Mesothelial cell of epicardium (in vitro differentiated cells): ENCODE data around the gene ASNS. TPM values are rescaled to one million over a fixed set of nuclear protein-coding genes. Genes with fewer than 3 reads are reported as not detected.
A peak's percentile ranks its signal among the peaks of the same experiment; 100 is the strongest.
"Not testable (repeated sequence)": the region's sequence is repeated elsewhere in the genome, so short reads cannot be mapped to it uniquely, and the experiment has no call there.

Source experiments
- DNase-seq, 2 experiments: peaks; one replicate each; pipeline ENCODE4 v3.0.0; 2021; ENCODE audit warnings: low spot score in 2 of 2; ENCODE audit not compliant: unreplicated experiment in 2 of 2
- H3K27ac Mint-ChIP-seq: 2 replicates; pipeline ENCODE4 v1.8.0; 2021; ENCODE audit warnings: mixed read lengths
- H3K27me3 Mint-ChIP-seq: 2 replicates; pipeline ENCODE4 v1.8.0; 2021; ENCODE audit warnings: low read depth, mixed read lengths
- H3K36me3 Mint-ChIP-seq: 2 replicates; pipeline ENCODE4 v1.8.0; 2021; ENCODE audit warnings: mixed read lengths
- H3K4me1 Mint-ChIP-seq: 2 replicates; pipeline ENCODE4 v1.8.0; 2021; ENCODE audit warnings: mixed read lengths
- H3K4me3 Mint-ChIP-seq: 2 replicates; pipeline ENCODE4 v1.8.0; 2021; ENCODE audit warnings: mild to moderate bottlenecking, moderate library complexity, mixed read lengths
- H3K9me3 Mint-ChIP-seq: 2 replicates; pipeline ENCODE4 v1.8.0; 2021; ENCODE audit warnings: mixed read lengths
- total RNA-seq: library from RNA; stranded (reverse); gene quantifications from 3 replicates; pipeline ENCODE4 v1.2.1, GENCODE V29; 2021
- TF ChIP-seq, protein P1 (sequence below): fragments of 200-600 bp; sonication (generic); IDR thresholded peaks from one replicate; pipeline ENCODE4 v1.5.0; 2021; ENCODE audit warnings: antibody characterized with exemption; ENCODE audit not compliant: unreplicated experiment

ASNS gene
- total RNA-seq, 1 donor from 2014 or later, result 26.8 TPM

DNA sequence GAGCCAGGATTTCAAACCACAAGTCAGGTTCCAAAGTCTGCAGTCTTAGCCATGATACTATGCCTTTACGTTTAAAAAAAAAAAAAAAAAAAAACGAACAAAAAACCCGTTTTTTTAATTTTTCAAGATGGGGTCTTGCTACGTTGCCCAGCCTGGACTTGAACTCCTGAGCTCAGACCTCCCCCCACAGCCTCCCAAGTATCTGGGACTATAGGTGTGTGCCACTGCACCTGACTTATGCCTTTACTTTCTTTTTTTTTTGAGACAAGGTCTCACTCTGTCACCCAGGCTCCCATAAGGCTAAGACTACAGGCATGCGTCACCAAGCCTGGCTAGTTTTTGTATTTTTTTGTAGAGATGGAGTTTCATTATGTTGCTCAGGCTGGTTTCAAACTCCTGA lies 14.7 kb downstream of the ASNS start:
- Mint-ChIP-seq H3K27ac (no peak overlapping the region), H3K4me3 (no peak overlapping the region), H3K27me3 (no peaks in the 10 kb centered on the region), H3K4me1 (no peaks in the 10 kb centered on the region), H3K36me3 (peaks cover 25% of the 10 kb centered on the region), H3K9me3 (no peaks in the 10 kb centered on the region)
- no peak for DNase-seq
- TF ChIP-seq, protein P1, sequence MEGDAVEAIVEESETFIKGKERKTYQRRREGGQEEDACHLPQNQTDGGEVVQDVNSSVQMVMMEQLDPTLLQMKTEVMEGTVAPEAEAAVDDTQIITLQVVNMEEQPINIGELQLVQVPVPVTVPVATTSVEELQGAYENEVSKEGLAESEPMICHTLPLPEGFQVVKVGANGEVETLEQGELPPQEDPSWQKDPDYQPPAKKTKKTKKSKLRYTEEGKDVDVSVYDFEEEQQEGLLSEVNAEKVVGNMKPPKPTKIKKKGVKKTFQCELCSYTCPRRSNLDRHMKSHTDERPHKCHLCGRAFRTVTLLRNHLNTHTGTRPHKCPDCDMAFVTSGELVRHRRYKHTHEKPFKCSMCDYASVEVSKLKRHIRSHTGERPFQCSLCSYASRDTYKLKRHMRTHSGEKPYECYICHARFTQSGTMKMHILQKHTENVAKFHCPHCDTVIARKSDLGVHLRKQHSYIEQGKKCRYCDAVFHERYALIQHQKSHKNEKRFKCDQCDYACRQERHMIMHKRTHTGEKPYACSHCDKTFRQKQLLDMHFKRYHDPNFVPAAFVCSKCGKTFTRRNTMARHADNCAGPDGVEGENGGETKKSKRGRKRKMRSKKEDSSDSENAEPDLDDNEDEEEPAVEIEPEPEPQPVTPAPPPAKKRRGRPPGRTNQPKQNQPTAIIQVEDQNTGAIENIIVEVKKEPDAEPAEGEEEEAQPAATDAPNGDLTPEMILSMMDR, result no peak

GRCh38 chr7:97851683-97852082 lies 20.5 kb downstream of the ASNS start:
- H3K27ac Mint-ChIP-seq, result no peak overlapping the region
- TF ChIP-seq, protein P1, result no peak
- H3K9me3 Mint-ChIP-seq, result no peaks in the 10 kb centered on the region
- no peaks in the 10 kb centered on the region for H3K4me1 Mint-ChIP-seq
- H3K36me3 Mint-ChIP-seq, result peaks cover 29% of the 10 kb centered on the region
- no peak for DNase-seq
- no peak overlapping the region for H3K4me3 Mint-ChIP-seq
- peaks cover 6% of the 10 kb centered on the region for H3K27me3 Mint-ChIP-seq

DNA sequence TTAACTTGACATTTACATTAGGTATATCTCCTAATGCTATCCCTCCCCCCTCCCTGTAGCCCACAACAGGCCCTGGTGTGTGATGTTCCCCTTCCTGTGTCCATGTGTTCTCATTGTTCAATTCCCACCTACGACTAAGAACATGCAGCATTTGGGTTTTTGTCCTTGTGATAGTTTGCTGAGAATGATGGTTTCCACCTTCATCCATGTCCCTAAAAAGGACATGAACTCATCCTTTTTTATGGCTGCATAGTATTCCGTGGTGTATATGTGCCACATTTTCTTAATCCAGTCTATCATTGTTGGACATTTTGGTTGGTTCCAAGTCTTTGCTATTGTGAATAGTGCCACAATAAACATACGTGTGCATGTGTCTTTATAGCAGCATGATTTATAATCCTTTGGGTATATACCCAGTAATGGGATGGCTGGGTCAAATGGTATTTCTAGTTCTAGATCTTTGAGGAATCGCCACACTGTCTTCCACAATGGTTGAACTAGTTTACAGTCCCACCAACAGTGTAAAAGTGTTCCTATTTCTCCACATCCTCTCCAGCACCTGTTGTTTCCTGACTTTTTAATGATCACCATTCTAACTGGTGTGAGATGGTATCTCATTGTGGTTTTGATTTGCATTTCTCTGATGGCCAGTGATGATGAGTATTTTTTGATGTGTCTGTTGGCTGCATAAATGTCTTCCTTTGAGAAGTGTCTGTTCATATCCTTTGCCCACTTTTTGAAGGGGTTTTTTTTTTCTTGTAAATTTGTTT lies 21.8 kb downstream of the ASNS start:
- not testable (repeated sequence) for H3K27me3 Mint-ChIP-seq, H3K9me3 Mint-ChIP-seq, DNase-seq, H3K4me1 Mint-ChIP-seq, H3K4me3 Mint-ChIP-seq, H3K27ac Mint-ChIP-seq
- H3K36me3 Mint-ChIP-seq, result peaks cover 23% of the 10 kb centered on the region

DNA sequence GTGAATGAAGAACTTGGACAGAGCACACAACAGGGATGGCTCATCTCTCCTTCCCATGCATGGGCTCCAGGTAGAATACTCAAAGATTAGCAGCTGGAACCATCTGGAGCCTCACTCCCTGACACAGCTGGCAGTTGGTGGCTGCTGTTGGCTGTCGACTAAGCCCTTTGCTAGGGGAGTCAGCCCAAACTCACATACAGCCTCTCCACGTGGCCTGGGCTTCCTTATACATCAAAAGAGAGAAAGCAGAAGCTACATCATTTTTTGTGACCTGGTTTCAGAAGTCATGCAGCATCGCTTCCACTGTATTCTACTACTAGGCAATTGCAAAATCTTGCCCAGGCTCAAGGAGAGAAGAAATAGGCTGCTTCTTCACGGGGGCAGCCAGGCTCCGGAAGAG lies 24.4 kb downstream of the ASNS start:
- Mint-ChIP-seq H3K27me3 (peaks cover 9% of the 10 kb centered on the region), H3K27ac (no peak overlapping the region), H3K9me3 (no peaks in the 10 kb centered on the region), H3K4me1 (no peaks in the 10 kb centered on the region), H3K36me3 (peaks cover 19% of the 10 kb centered on the region), H3K4me3 (no peak overlapping the region)
- TF ChIP-seq, protein P1, result no peak
- no peak for DNase-seq

DNA sequence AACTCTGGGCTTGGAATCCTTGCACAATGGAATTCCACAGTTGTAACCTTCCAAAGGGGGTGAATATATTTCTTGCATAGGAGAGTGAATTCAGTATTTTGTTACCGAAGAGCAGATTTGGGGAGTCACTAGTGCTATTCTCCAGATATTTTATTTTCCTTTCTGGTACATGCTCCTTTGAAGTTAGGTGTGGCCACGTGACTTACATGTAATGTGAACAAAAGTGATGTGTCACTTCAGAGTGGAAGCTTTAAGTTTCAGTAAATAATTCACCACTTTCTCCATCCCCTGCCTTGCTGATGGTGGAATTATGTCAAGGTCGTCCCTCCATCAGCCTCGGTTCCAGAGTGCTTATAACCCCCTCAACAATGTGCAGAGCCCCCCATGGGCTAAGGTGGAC lies 25.3 kb downstream of the ASNS start:
- no peak overlapping the region for H3K4me3 Mint-ChIP-seq
- H3K9me3 Mint-ChIP-seq, result no peaks in the 10 kb centered on the region
- no peak overlapping the region for H3K27ac Mint-ChIP-seq
- DNase-seq, result no peak
- TF ChIP-seq, protein P1, result no peak
- peaks cover 10% of the 10 kb centered on the region for H3K27me3 Mint-ChIP-seq
- H3K4me1 Mint-ChIP-seq, result no peaks in the 10 kb centered on the region
- peaks cover 10% of the 10 kb centered on the region for H3K36me3 Mint-ChIP-seq

DNA sequence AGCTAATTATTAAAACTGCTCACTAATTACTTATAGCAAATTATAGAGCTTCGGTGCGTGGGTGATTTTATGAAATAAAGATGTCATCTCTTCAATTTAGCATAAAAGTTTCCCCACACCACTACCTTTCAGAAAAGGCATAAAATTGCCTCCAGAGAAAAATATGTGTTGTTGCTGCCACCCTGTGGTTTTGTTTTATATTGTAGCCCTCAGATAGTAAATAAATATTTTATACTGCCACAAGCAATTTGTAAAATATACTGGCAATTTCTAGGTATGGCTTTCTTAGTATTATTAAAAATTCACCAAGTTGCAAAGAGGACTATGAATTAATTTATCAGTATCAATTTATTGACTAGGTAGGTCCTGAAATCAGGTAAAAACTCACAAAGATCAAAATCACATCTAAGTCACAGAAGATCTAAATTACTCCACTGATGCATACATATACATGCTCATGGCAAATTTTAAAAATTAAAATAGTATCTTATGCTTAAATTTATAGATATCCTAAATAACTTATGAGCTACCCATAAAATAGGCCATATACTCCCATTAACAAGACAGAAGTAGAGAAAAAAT lies 26.5 kb downstream of the ASNS start:
- Mint-ChIP-seq H3K4me1 (no peaks in the 10 kb centered on the region), H3K9me3 (no peaks in the 10 kb centered on the region), H3K27ac (no peak overlapping the region), H3K27me3 (peaks cover 17% of the 10 kb centered on the region), H3K4me3 (no peak overlapping the region), H3K36me3 (peaks cover under 1% of the 10 kb centered on the region)
- TF ChIP-seq, protein P1, result peak; percentile 73
- no peak for DNase-seq
